GM18870 (cell line): Measurements from ENCODE around the gene LRRTM3.
A peak's percentile ranks its signal among the peaks of the same experiment; 100 is the strongest.

Experiments
- ATAC-seq: cut with Tn5 transposase; IDR thresholded peaks from one replicate; pipeline ENCODE4 v1.9.1; 2021; ENCODE audit warnings: moderate library complexity; ENCODE audit not compliant: unreplicated experiment

Gene LRRTM3

GRCh38 chr10:66925896-66926715, at the start of gene LRRTM3:
TSS of gene LRRTM3 (plus strand) at chr10:66926036.
- ATAC-seq: peak; percentile 100

GRCh38 chr10:66877361-66877760, 48.5 kb upstream of the LRRTM3 start:
- ATAC-seq: no peak

DNA sequence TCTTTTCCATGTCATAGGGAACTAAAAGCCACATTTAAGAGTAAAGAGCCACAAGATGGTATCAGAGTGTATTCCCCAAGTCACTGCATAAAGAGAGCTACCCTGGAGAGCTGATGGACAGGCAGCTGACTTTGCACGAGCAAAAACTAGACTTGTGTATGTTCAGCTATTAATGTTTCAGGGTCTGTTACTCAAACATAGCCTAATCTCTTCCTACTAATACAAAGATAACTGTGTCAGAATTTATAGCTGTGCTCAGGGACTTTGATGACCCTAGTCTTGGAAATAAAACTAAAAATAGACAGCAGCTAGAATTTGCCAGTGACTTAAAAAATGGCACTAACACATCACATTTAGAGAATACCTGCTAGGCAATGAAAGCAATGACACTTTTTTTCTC, 45.5 kb upstream of the LRRTM3 start:
- ATAC-seq: no peak

DNA sequence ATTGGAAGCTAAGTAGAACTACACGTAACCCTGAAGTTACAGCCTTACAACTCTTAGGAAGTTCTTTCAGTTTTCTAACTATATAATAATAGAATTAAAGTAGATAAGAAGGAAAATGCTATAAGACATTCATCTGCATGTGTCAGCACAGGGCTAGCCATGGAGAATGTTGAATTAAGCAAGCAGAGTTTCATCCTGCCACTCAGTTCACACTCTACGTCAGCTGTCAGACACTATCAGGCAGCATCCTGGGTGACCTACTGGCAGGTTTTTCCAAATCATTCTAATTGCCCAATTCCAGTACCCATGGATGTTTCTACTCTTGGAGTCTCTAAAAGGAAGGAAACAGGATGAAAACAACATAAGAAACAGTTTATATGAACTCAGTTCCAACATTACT, 45.0 kb upstream of the LRRTM3 start:
- no peak for ATAC-seq

DNA sequence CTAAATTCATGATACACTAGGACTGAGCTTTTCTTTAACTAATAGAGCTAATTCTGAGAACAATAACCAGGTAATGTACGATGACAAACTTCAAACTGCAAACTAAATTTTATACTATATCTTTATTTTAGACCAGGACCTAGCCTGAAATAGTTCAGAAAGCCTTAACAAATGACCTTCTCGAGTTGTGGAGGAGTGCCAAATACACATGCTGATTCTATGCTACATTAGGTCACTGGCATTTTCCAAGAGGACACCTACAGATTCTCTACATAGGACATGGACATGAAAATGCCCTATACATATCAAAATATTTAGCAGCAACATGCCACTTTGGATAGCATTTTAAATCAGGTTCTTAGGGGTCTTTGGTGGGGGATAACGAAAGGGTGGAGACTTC, 44.0 kb upstream of the LRRTM3 start:
- ATAC-seq: no peak

DNA sequence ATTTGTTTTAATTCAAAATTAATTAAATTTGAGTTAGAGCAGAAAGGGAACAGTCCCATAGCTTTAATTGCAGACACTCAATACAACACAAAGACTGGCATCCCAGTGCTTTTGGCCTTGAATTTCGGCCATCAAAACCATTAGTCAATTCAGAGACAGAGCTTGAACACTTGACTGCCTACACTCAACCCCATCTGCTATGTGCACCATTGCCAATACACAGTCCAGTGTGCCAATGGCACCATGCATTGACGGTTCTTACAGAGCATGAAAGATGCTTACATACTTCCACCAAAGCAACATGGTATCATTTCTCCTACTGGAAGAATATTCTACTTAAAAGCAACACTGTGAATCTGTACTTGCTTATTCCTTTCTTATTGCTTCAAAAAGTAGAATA, 43.6 kb upstream of the LRRTM3 start:
- ATAC-seq: no peak

DNA sequence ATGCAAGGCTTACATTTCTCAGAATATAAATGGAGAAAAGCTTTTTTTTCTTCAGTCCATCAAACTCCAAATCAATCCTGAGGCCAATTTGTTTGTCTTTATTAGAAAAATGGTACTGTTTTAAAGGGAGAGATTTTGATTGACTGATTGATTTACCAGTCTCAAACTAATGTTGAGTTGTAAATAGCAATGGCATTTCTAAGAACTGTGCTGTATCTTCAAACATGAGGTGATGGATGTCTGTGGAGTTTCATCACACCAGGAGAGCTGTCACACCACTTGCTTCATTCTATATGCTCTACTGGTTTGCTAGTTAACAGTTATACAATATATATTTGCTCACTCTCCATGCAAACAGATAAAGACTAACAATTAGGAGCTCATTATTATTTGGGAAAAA, 39.0 kb upstream of the LRRTM3 start:
- no peak for ATAC-seq

DNA sequence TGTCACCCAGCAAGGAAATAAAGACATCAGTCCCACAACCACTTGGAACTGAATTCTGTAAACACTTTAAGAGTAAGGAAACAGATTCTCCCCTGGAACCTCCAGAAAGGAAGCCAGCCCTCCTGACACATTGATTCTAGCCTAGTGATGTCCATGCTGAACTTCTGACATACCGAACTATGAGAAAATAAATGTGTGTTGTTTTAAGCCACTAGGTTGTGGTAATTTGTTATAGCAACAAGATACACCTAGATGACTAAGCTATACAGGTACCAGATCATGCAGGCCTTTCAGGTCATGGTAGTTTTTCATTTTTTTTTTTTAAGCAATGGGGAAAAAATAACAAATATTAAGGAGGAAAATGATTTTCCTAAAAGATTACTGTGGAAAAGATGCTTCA, 37.6 kb upstream of the LRRTM3 start:
- ATAC-seq: no peak

- ATAC-seq: no peak
Measured at GRCh38 chr10:66892871-66893270, 33.0 kb upstream of the LRRTM3 start.

DNA sequence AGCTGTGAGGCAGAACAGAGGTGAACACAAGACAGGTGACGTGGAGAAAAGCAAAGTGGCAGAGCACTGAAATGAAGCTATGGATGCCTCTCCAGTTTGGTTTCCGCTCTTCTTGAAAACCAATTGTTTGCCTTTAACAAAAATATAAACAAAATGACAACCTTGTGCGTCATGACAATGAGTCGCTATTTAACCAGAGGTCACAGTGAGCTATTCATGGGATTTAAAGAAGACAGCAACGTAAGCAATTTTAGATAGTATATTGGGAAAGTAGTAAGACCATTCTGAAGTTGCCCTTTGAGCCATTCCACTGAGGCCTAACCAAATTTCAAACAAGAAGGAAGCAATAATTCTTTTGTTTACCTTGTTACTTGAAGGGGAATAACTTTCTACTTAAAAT, 15.2 kb upstream of the LRRTM3 start:
- no peak for ATAC-seq

DNA sequence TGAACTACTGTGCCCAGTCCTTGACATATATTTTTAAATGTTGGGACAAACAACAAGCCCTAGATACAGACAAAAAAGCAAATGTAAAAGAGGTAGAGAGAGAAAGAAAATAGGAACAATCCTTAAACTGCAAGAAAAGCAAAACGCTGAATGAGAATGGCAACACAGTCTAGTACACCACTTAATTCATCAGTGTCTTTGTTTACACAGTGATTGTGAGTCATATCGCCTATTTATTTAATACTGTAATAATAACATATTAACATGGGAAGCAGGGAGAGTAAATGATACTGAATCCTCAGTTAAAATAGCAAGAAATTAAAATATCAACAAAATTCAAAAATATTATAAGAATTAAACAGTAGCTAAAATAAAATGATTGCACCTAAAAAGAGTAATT, 9.8 kb upstream of the LRRTM3 start:
- no peak for ATAC-seq

DNA sequence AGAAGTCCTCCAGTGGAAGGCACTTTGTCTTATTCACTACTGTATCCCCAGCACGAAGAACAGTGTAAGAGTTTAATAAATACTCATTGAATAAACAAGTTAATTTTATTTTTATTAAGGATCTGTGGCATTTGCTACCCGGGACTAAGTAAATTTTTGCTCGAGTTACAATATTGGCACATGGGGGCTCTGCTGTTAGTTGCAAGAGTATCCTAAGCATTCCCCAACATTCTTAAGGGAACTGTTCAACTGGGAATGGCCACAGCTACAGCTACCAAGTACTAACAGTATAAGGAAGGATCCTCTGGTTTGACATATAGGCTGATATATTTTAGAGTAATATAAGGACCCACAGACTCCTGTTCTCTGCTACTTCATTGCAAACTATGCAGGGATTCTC, 8.7 kb upstream of the LRRTM3 start:
- no peak for ATAC-seq

DNA sequence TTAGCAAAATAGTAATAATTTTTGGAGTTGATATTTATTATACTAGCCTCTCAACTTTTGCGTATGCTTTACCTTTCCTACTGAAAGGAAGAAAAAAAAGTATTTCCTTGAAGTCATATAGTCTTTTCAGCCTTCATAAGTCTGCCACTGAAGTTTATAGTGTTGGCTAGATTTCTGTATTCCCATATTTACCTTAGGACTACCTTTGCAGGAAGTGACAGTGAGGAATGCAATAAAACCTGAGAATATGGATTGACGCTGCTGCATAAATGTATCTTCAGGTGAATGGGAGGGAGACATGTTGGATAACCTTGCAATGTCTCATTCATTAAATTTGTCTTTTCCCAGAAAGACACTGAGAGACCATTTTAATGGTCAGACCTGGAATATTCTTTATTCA, 6.6 kb upstream of the LRRTM3 start:
- ATAC-seq: no peak

- no peak for ATAC-seq
Measured at GRCh38 chr10:66924674-66925345, 1.0 kb upstream of the LRRTM3 start.

DNA sequence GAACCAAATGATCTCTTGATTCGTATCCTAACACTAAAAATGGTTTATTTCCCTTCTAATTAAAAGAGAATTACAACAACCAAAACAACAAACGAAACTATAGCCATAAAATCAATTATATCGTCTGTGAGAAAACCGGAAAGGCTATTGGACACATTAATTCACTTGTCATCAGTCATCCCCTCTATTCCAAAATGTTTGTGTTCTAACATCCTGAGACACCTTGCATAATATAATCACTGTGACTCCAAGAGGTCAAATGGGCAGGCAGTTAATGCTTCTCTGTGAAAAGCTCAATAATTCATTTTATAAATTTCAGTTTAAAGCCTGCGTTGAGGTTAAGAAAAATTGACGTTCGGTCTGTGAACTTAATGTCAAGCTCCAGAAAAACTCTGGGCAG, 463 bp upstream of the LRRTM3 start:
- no peak for ATAC-seq

DNA sequence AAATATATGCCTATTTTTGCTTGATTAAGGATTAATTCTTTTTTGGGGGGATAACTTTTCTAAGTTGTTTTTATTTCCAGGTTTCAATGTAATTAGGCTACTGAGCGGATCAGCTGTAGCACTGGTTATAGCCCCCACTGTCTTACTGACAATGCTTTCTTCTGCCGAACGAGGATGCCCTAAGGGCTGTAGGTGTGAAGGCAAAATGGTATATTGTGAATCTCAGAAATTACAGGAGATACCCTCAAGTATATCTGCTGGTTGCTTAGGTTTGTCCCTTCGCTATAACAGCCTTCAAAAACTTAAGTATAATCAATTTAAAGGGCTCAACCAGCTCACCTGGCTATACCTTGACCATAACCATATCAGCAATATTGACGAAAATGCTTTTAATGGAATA, 1.0 kb downstream of the LRRTM3 start:
- no peak for ATAC-seq

GRCh38 chr10:66927251-66927935, 1.6 kb downstream of the LRRTM3 start:
- ATAC-seq: no peak

DNA sequence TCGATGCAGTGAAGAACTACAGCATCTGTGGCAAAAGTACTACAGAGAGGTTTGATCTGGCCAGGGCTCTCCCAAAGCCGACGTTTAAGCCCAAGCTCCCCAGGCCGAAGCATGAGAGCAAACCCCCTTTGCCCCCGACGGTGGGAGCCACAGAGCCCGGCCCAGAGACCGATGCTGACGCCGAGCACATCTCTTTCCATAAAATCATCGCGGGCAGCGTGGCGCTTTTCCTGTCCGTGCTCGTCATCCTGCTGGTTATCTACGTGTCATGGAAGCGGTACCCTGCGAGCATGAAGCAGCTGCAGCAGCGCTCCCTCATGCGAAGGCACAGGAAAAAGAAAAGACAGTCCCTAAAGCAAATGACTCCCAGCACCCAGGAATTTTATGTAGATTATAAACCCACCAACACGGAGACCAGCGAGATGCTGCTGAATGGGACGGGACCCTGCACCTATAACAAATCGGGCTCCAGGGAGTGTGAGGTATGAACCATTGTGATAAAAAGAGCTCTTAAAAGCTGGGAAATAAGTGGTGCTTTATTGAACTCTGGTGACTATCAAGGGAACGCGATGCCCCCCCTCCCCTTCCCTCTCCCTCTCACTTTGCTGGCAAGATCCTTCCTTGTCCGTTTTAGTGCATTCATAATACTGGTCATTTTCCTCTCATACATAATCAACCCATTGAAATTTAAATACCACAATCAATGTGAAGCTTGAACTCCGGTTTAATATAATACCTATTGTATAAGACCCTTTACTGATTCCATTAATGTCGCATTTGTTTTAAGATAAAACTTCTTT, 2.3 kb downstream of the LRRTM3 start:
- no peak for ATAC-seq

GRCh38 chr10:66928776-66929175, 2.9 kb downstream of the LRRTM3 start:
- ATAC-seq: no peak

DNA sequence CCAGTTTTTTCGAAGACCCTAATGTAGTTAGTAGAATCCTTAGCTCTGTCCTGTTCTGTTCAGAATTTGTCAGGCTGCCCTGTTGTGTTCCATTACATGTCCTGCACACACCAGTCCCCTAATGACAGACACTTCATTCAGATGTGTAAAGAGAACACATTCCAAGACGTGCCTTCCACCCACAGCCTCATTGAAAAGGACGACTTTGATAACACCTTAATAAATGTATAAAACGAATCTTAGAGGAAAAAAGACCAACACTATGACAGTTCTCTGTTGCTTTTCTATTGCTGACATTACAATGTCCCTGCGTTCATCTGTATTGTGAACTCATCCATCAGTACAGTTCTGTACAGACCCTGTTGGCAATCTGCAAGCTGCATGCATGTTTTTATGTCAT, 3.5 kb downstream of the LRRTM3 start:
- no peak for ATAC-seq

DNA sequence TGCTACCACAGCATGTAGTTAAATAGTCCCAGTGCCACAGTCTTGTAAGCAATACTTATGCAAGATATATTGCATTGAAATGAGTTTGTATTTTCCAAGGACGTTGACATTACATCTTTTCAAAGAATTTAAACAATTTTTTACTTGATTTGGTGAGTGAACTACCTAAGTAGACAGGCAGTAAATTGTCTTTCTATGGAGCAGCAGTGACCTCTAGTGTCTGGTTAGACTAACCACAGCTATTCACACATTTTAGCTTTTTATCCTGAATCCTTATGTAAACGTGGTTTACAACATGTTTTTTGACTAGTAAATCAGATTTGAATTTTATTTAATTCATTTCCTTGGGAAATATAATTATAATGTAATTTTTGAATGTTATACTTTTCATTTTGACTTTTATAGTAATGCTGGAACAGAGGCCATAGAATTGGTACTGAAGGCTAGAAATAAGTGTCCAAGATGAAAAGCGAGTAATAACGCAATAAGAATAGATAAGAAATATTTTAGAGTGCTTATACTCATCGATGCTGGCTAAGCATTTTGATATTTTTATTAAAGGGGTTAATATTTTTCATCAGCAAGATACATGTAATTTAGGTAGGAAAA, 5.6 kb downstream of the LRRTM3 start:
- ATAC-seq: peak; percentile 83
